Prostate gland (tissue), 2 donors: Measurements from ENCODE around the gene MARK3.

ENCODE experiments used
- CTCF ChIP-seq, 4 experiments: fragments of 200-600 bp in 2 of 4; fragments of 450-650 bp in 2 of 4; sonication (generic) in 2 of 4; IDR thresholded peaks; 1 replicate in 3 of 4; 2 replicates in 1 of 4; pipeline ENCODE4 v1.5.1; 2016 to 2019; ENCODE audit warnings: antibody characterized with exemption in 4 of 4, mild to moderate bottlenecking in 2 of 4, moderate library complexity in 2 of 4
- POLR2A ChIP-seq: fragments of 450-650 bp; IDR thresholded peaks from one replicate; pipeline ENCODE4 v1.6.1; 2016; ENCODE audit warnings: antibody characterized with exemption, mild to moderate bottlenecking

- TF ChIP-seq CTCF (IDR thresholded peaks at IDR 0.05) (no peak), POLR2A (no peak)
These were observed 66.2 kb downstream of the MARK3 start for GRCh38 chr14:103451401-103451800.
